HG03342 (cell line): ENCODE results near the gene CGN.

Source experiments
- ATAC-seq: cut with Tn5 transposase; IDR thresholded peaks from one replicate; pipeline ENCODE4 v1.9.1; 2021; ENCODE audit warnings: mild to moderate bottlenecking, moderate library complexity; ENCODE audit not compliant: unreplicated experiment

The CGN gene

GRCh38 chr1:151584780-151585179 lies 73.6 kb downstream of the CGN start:
- no peak for ATAC-seq

DNA sequence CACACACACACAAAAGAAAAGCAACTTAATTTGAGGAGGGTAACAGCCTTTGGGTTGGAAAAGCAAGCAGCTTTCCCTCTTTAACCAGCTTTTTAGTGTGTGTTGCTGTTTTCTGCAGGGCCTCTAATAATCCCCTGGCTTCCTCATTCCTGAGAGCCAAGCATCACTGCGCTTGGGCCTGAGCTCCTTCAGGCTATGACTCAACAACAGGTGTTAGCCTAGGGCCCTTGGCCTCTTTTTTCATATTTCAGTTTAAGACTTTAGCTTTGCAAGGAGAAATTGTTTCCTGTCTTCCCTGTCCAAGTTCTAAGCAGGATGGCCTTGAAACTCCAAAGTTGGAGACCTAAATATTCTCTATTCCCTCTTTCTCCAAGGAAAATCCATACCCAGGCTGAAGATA lies 74.4 kb downstream of the CGN start:
- no peak for ATAC-seq
